GM12872 (cell line): Measurements from ENCODE around the gene PGM5.

ENCODE experiments used
- CTCF ChIP-seq: IDR thresholded peaks from 3 replicates; pipeline ENCODE4 v1.5.1; 2011; ENCODE audit warnings: low read depth, mild to moderate bottlenecking, low read length, moderate library complexity; ENCODE audit not compliant: insufficient read depth

PGM5 gene

GRCh38 chr9:68492806-68493205 lies 136.4 kb downstream of the PGM5 start:
- no peak for TF ChIP-seq CTCF

- TF ChIP-seq CTCF, result no peak
These were observed 137.1 kb downstream of the PGM5 start for GRCh38 chr9:68493541-68493940.

- TF ChIP-seq CTCF, result no peak
These were observed 137.7 kb downstream of the PGM5 start for GRCh38 chr9:68493958-68494577.

- no peak for TF ChIP-seq CTCF
These were observed 138.8 kb downstream of the PGM5 start for GRCh38 chr9:68495247-68495646.

GRCh38 chr9:68496356-68496755 lies 139.9 kb downstream of the PGM5 start:
- TF ChIP-seq CTCF, result no peak

GRCh38 chr9:68497629-68498028 lies 141.2 kb downstream of the PGM5 start:
- no peak for TF ChIP-seq CTCF

- no peak for TF ChIP-seq CTCF
These were observed 142.4 kb downstream of the PGM5 start for GRCh38 chr9:68498816-68499215.
